ENCODE data around the gene ARL8A.
"Not testable (repeated sequence)": the region's sequence is repeated elsewhere in the genome, so short reads cannot be mapped to it uniquely, and the experiment has no call there.

Gene ARL8A

GRCh38 chr1:202143011-202143767 is 1.3 kb downstream of the ARL8A start:
- FAIRE-seq (no peak), DNase-seq (ENCODE audit: low spot score) (no peak)

GRCh38 chr1:202141468-202141867 is 3.1 kb downstream of the ARL8A start:
- DNase-seq (ENCODE audit: low spot score); FAIRE-seq: not testable (repeated sequence)

DNA sequence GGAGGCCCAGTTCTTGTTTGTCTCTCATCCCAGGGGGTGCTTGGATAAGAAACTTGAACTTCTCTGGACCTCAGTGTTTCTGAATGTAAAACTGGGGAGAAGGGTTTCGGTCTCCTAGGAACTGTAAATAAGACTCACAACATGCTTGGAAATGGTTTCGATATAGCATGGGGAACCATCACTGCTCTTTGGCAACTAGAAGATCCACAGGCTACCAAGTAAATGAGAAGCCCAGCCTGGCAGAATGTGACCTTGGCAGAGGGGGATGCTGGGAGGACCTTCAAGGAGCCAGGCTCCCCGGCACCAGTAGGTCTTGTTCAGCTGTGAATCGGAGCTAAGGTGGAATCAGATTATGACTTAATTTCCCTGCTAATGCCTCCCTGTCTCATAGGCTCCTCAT is 3.7 kb downstream of the ARL8A start:
- no peak for FAIRE-seq

DNA sequence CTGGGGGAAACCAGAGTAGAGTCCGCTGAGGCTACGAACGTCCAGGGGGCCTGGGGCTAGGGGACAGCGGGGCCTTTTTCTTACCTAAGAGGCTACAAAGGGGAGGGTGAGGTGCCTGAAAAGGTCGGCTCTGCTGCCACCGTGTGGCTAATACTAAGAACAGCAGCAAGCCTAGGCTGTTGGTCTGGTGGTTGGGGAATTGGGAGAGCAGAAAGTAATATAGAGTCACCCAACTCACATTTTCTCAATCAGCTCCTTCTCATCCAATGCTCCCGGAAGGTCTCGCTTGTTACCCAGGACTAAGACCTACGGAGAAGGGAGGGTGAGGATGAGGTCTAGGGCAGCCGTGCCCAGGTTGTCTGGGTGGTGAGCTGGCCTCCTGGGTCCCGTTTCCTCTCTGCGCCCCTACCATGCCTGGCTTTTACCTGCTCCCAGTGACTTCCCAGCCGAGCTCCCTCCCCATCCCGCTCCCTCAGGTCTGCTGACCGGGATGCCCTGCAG is 9.3 kb downstream of the ARL8A start:
- FAIRE-seq (no peak), DNase-seq (ENCODE audit: low spot score) (peak; percentile 84)

More for the DNA sequence above, 3.7 kb downstream of the ARL8A start:
- DNase-seq (ENCODE audit: low spot score): no peak

GRCh38 chr1:202134645-202135172 is 9.8 kb downstream of the ARL8A start:
- FAIRE-seq (no peak), DNase-seq (ENCODE audit: low spot score) (no peak)

GRCh38 chr1:202133989-202134388 is 10.5 kb downstream of the ARL8A start:
- FAIRE-seq (no peak), DNase-seq (ENCODE audit: low spot score) (no peak)

DNA sequence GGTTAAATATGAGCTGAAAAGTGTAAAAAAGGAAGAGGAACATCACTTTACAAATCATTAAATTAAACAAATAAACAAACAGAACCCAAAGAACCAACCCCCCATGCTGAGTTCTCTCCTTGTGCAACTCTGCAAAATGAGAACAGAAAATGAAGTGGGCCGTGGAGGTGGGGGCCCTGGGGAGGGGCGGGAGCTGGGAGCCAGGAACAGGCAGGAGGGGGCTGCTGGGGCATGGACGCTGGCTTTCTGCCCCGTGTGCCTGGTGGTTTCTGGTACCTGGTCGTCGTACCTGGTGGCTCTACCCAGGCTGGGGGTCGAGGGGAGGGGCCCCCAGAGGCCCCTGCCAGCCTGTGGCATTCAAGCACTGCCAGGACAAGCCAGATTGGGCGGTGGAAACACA is 11.0 kb downstream of the ARL8A start:
- DNase-seq (ENCODE audit: low spot score) (no peak), FAIRE-seq (no peak)

DNA sequence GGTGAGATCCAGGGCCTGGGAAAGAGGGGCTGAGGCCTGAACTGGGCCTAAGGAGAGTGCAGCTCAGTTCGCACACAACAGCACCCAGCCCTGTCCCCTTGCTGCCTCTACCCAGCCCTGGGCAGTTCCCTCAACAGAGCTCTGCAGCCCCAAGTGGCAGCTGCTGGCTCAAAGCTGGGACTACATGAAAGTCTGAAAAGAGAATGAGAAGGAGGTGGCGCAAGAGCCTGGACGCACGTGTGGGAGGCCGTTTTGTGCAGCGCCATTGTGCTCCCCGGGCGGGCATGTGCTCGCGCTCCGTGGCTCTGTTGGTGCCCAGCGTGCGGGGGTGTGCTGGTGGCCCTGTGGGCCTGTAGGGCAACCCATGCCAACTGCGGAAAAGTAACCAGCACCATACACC is 11.5 kb downstream of the ARL8A start:
- FAIRE-seq (no peak), DNase-seq (ENCODE audit: low spot score) (no peak)

DNA sequence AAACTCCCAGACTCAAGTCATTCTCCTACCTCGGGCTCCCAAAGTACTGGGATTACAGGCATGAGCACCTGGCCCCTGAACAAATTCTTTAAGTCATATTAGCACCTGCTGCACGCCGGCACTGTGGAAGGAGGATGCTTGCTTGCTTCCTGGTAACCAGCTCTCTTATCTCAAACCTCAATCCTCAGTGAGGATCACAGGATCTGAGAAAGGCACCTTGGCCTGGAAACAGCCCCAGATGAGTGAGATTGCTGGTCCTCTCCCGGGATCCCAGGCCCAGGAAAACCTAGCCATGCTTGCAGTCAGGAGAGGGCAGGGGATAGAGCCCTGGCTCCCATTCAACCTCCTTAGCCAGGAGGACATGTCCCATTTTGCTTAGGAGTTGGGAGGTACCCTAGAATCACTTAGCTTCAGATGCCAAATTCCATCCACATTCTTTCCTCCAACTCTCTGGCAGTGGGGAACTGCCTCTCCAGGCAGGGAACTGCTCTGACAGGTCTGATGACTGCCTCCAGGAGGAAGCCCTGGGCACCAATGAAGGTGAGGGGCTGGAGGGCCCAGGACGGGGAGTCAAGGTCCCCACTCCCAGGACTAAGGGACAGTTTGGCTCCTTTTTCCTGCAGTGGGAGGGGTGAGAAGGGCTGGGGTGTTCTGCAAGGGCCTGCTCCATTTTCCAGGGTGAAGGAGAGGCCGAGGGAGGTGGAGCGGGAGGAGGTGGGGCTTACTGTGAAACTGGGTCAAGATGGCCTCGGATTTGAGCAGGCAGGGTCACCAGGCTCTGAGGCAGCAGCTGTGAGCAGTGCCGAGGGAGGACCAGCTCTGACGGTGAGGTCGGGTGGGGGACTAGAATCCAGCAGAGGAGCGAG is 12.3 kb downstream of the ARL8A start:
- DNase-seq (ENCODE audit: low spot score): no peak
- no peak for FAIRE-seq

DNA sequence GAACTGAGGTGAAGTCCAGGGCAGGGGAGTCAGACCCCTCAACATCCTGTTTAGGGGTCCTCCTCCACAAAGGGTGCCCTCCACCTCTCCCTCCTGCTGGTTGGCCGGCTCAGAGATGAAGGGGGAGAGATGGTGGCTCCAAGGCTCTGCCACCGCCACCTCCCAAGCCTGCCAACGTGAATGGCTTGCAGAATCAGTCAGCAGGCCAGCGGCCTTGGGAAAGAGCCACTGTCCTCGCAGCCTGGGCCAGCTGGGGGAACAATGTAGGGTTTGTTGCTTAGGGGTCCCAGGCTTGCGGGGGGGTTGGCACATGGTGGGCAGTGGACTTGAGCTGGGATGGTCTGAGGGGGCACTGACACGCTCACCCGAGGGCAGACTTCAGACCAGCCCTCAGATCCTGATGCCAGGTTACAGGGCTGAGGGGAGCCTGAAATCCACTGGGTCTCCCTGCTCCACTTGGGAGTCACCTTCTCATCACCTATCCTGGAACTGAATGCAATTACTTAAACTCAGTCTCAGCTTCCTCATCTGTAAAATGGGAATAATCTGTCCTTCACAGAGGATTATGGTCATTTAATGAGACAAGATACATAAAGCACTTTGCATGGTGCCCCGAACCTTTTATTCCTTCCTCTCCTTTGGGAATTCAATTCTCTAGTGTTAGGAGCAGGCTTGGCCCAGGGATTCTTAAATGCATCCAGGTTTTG is 13.6 kb downstream of the ARL8A start:
- FAIRE-seq (no peak), DNase-seq (ENCODE audit: low spot score) (no peak)

DNA sequence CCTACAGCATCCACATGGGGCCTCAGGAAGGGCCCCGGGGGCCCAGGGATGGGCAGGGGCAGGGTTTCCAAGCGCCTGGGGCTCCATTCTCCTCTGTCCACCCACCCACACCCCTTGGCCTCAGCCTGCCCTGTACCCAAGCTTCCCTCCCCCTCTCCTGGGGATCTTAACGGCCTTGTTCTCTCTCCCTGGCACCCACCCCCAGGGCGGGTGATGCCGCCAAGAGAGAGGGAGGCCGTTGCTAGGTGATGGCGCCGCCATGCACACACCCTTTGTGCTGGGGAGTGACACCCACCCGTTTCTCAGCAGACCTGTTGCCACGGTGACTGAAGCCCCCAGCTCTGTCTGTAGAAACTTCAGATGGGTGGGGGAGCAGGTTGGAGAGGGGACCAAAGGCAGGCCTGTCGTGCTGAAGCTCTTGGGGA is 14.2 kb downstream of the ARL8A start:
- no peak for FAIRE-seq

GRCh38 chr1:202129453-202130296 is 14.9 kb downstream of the ARL8A start:
- FAIRE-seq: no peak
- DNase-seq (ENCODE audit: low spot score): no peak

More for the DNA sequence above, 14.2 kb downstream of the ARL8A start:
- no peak for DNase-seq (ENCODE audit: low spot score)

DNA sequence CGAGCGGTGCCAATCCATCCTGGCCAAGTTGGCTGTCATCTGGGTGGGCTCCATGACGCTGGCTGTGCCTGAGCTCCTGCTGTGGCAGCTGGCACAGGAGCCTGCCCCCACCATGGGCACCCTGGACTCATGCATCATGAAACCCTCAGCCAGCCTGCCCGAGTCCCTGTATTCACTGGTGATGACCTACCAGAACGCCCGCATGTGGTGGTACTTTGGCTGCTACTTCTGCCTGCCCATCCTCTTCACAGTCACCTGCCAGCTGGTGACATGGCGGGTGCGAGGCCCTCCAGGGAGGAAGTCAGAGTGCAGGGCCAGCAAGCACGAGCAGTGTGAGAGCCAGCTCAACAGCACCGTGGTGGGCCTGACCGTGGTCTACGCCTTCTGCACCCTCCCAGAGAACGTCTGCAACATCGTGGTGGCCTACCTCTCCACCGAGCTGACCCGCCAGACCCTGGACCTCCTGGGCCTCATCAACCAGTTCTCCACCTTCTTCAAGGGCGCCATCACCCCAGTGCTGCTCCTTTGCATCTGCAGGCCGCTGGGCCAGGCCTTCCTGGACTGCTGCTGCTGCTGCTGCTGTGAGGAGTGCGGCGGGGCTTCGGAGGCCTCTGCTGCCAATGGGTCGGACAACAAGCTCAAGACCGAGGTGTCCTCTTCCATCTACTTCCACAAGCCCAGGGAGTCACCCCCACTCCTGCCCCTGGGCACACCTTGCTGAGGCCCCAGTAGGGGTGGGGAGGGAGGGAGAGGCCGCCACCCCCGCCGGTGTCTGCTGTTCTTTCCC is 16.5 kb downstream of the ARL8A start:
- no peak for FAIRE-seq

DNA sequence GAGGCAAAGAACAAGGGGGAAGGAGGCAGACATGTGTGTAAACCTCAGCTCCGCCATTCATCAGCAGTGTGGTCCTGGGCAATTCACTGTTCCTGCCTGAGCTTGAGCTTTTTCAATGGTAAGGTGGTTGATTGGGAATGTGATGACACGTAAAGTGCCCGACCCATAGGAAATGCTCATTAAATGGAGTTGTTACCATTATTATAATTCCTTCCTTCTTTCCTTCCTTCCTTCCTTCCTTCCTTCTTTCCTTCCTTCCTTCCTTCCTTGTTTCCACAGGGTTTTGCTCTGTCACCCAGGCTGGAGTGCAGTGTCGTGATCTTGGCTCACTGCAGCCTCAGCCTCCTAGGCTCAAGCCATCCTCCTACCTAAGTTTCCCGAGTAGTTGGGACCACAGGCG is 17.5 kb downstream of the ARL8A start:
- FAIRE-seq (no peak), DNase-seq (ENCODE audit: low spot score) (no peak)

More for the DNA sequence above, 16.5 kb downstream of the ARL8A start:
- DNase-seq (ENCODE audit: low spot score): no peak

DNA sequence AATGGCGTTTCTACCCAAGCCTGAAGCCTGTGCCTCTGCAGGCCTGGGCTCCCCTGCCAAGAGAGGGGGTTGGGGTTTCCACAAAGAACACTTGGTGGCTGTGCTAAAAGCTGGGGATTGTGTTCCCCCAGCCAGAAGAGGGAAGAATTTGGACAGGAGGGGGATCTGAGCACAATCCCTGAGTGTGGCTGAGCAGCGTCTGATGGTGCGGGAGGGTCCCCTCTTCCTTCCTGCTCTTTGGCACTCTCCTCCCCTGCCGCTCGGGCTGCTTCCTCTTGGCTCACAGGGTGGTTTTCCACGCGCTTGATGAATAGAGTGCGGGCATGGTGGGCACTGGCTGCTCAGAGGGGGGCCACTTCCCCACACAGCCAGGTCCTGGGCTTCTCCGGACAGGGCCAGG is 18.1 kb downstream of the ARL8A start:
- no peak for DNase-seq (ENCODE audit: low spot score)
- no peak for FAIRE-seq

GRCh38 chr1:202125611-202126010 is 18.9 kb downstream of the ARL8A start:
- DNase-seq (ENCODE audit: low spot score) (no peak), FAIRE-seq (no peak)

DNA sequence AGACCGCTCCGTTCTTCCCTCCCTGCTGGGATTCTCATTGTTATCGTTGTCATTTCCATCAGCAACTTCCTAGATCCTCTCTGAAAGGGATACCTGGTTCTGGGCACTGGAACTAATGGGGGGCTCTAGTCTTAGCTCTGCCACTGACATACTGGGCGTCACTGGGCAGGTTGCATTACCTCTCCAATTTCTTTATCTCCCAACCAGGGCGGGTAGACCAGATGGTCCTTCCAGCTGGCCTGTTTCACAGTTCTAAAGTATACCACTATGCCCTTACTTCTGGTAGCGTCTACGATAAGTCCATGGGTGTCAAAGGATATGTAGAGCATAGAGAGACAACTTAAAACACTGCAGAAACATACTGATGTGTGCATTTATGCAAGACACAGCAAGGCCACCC is 20.4 kb downstream of the ARL8A start:
- DNase-seq (ENCODE audit: low spot score) (no peak), FAIRE-seq (no peak)

DNA sequence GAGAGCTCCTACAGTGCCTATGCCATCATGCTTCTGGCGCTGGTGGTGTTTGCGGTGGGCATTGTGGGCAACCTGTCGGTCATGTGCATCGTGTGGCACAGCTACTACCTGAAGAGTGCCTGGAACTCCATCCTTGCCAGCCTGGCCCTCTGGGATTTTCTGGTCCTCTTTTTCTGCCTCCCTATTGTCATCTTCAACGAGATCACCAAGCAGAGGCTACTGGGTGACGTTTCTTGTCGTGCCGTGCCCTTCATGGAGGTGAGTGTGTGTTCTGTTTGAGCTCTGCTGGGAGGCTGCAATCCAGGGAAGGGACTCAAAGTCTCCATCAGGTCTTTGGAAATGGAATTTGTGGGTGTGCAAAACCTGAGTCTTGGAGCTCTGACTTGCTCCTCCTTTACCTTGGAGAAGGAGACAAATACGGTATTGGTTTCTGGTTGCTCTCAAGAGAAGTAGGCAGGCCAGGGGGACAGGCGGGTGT is 21.2 kb downstream of the ARL8A start:
- DNase-seq (ENCODE audit: low spot score): no peak
- no peak for FAIRE-seq

GRCh38 chr1:202122639-202123335 is 21.8 kb downstream of the ARL8A start, which contains the start of gene GPR37L1:
GPR37L1 (plus strand) TSS chr1:202122917; CDS start chr1:202122964, 47 bp downstream.
- no peak for FAIRE-seq
- no peak for DNase-seq (ENCODE audit: low spot score)

All from urothelium cell line (cell line).